Lung (tissue), 12 donors: Measurements from ENCODE around the gene RAB43. TPM values are rescaled to one million over a fixed set of nuclear protein-coding genes. Genes with fewer than 3 reads are reported as not detected.

Experiments used
- ATAC-seq: fragments of 200-7000 bp; cut with Tn5 transposase; one replicate; pipeline ENCODE4 v1.9.1; 2020; ENCODE audit warnings: moderate number of reproducible peaks; ENCODE audit not compliant: insufficient read depth, low FRiP score
- DNase-seq, 3 donors: peaks; one replicate each; pipeline ENCODE4 v3.0.0-alpha.2; 2013 to 2017
- H3K27ac ChIP-seq, 2 donors: one replicate each; pipeline ENCODE4 v1.5.1; 2013; ENCODE audit warnings: mild to moderate bottlenecking in 2 of 2, moderate library complexity in 2 of 2, control low read depth in 1 of 2, inconsistent platforms in 1 of 2, low read depth in 1 of 2, low read length in 1 of 2
- H3K27me3 ChIP-seq, 3 donors: one replicate each; pipeline ENCODE4 v1.5.1; 2013; ENCODE audit warnings: low read length in 2 of 3; ENCODE audit not compliant: control insufficient read depth in 3 of 3, insufficient read depth in 3 of 3
- H3K36me3 ChIP-seq, 4 donors: one replicate each; pipeline ENCODE4 v1.5.1; 2013; ENCODE audit warnings: low read length in 4 of 4, mild to moderate bottlenecking in 1 of 4, moderate library complexity in 1 of 4; ENCODE audit not compliant: control insufficient read depth in 4 of 4, insufficient read depth in 4 of 4
- H3K4me1 ChIP-seq, 5 donors: one replicate each; pipeline ENCODE4 v1.5.1; 2013; ENCODE audit warnings: low read length in 5 of 5, mild to moderate bottlenecking in 2 of 5, moderate library complexity in 1 of 5; ENCODE audit not compliant: control insufficient read depth in 5 of 5, insufficient read depth in 5 of 5
- H3K4me3 ChIP-seq: one replicate; pipeline ENCODE4 v1.5.1; 2013; ENCODE audit warnings: mild to moderate bottlenecking, control low read depth, moderate library complexity
- H3K9ac ChIP-seq, 2 donors: one replicate each; pipeline ENCODE4 v1.5.1; 2013; ENCODE audit warnings: low read length in 2 of 2, control low read depth in 1 of 2; ENCODE audit not compliant: insufficient read depth in 1 of 2
- H3K9me3 ChIP-seq, 4 donors: one replicate each; pipeline ENCODE4 v1.5.1; 2013; ENCODE audit warnings: low read length in 3 of 4, mild to moderate bottlenecking in 1 of 4, moderate library complexity in 1 of 4; ENCODE audit not compliant: control insufficient read depth in 4 of 4, insufficient read depth in 3 of 4
- CTCF ChIP-seq: IDR thresholded peaks from 2 replicates; pipeline ENCODE4 v1.5.1; 2012; ENCODE audit warnings: mild to moderate bottlenecking; ENCODE audit errors: control extremely low read depth, extremely low read depth
- WGBS, 2 donors: extraction: QIAGEN DNeasy Blood & Tissue Kit; methylation state at CpG; one replicate each; pipeline ENCODE4 v1.1.7; 2013; 5-methylcytosine and 5-hydroxymethylcytosine counted together
- polyA plus RNA-seq, 2 donors: library from polyadenylated mRNA; stranded (reverse); fragments of 200-250 nt; gene quantifications; one replicate each; pipeline ENCODE4 v1.2.1, GENCODE V29; 2013
- total RNA-seq, 2 donors: library from RNA; depleted of rRNA in 1 of 2; stranded (reverse); fragments of >200 nt in 1 of 2; gene quantifications; one replicate each; pipeline ENCODE4 v1.2.1, GENCODE V29; 2014 to 2021
- donor health status: control.
- donor health status: control.
- donor health status: Bipolar disorder and iron deficiency.
- donor health status: healthy.
- donor health status: DM: yes; HTN: yes; CAD: no.

Gene RAB43
- total and polyA plus RNA-seq, 4 donors, result 9.4 to 32.6 (median 20.3) TPM

DNA sequence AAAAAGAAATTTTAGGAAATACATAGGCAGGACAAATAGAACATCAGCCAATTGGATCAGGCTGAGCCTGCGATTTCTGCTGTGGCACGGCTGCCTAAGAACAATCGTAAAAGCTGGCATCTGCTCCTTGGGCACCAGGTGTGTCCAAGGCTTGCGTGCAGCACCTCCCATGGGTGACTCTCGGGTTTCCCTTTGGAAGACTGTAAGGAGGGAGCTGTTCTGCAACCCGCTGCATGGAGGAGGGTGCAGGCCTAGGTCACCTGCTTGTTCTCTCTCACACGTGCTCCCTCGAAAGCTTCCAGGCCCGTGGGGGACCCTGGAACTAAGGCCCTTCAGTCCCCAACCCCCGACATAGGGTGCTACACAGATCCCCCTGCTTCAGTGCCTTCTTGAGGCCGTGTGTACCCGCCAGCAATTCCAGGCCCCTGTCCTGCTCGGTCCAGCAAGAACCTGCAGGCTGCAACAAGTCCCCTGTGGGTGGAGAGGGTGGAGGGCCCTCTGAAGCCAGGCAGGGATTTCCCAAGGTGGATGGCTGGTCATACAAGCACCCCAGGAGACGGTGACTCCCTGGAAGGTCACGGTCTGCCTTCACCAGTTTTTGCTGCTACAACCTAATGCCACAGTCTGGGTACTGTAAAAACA is 57.6 kb downstream of the RAB43 start:
- Histone ChIP-seq H3K27me3 (no peaks in the 10 kb centered on the region), H3K4me3 (no peak overlapping the region), H3K9me3 (peaks cover 0 to 3% (median 0%) of the 10 kb centered on the region in 4 donors), H3K27ac (no peak overlapping the region), H3K4me1 (peaks cover 0 to 7% (median 0%) of the 10 kb centered on the region in 5 donors), H3K36me3 (no peaks in the 10 kb centered on the region), H3K9ac (no peak overlapping the region)
- WGBS, 2 donors, result 90 to 96% methylated on average over 15 of the region's 15 CpGs
- ATAC-seq (no peak), DNase-seq (no peak)
- TF ChIP-seq CTCF, result no peak

- no peak overlapping the region for H3K4me3 ChIP-seq
- H3K4me1 ChIP-seq, result peaks cover 0 to 10% (median 0%) of the 10 kb centered on the region in 5 donors
- H3K9me3 ChIP-seq, result peaks cover 0 to 3% (median 0%) of the 10 kb centered on the region in 4 donors
- H3K27me3 ChIP-seq, result no peaks in the 10 kb centered on the region
- ATAC-seq (no peak), DNase-seq (no peak)
- no peaks in the 10 kb centered on the region for H3K36me3 ChIP-seq
- H3K9ac ChIP-seq, result no peak overlapping the region
- 89 to 92% methylated on average over 10 of the region's 10 CpGs for WGBS, 2 donors
- no peak for TF ChIP-seq CTCF
- no peak overlapping the region for H3K27ac ChIP-seq
Measured at GRCh38 chr3:129063091-129063640, 58.4 kb downstream of the RAB43 start.

DNA sequence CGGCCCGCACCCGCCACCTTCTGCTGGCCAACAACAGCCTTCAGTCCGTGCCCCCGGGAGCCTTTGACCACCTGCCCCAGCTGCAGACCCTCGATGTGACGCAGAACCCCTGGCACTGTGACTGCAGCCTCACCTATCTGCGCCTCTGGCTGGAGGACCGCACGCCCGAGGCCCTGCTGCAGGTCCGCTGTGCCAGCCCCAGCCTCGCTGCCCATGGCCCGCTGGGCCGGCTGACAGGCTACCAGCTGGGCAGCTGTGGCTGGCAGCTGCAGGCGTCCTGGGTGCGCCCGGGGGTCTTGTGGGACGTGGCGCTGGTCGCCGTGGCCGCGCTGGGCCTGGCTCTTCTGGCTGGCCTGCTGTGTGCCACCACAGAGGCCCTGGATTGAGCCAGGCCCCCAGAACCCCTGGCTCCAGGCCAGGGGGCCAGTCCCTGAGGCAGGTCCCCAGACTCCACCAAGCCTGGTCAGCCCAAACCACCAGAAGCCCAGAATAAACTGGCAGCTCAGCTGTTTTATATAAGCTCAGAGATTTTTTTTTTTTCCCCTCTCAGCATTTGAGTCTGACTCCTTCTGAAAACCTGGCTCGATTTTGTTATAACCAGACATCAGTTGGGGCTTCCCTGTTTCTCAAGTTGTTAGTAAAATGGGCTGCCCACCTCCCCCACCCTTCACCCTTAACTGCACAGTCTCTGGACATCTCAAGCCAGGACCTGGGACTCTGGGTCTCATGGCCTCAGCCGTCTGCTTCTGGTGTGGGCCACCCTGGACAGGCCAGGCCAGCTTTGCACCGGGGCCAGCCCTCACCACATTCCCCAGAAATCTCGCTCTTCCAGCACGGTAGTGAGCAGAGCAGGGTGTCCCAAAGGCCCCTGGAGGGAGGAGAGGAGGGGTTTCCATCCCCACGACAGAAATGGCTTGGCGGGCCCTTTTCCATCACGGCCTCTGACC is 59.4 kb downstream of the RAB43 start:
- no peak for DNase-seq
- ATAC-seq, result no peak
- Histone ChIP-seq H3K36me3 (no peaks in the 10 kb centered on the region), H3K4me1 (peaks cover 0 to 10% (median 0%) of the 10 kb centered on the region in 5 donors), H3K9me3 (no peaks in the 10 kb centered on the region), H3K27me3 (no peaks in the 10 kb centered on the region), H3K9ac (no peak overlapping the region), H3K27ac (no peak overlapping the region), H3K4me3 (no peak overlapping the region)
- 89 to 92% methylated on average over 31 to 32 of the region's 32 CpGs for WGBS, 2 donors
- no peak for TF ChIP-seq CTCF
